ENCODE data around the gene CHRM3.

The CHRM3 gene

GRCh38 chr1:239386453-239387303 lies at the start of gene CHRM3:
CHRM3 (plus strand) TSS chr1:239386568; CDS start chr1:239907452, 520,884 bp downstream.
- DNase-seq (ENCODE audit: low spot score) (no peak), ATAC-seq (ENCODE audit: low read depth) (peak; percentile 78)
- Histone ChIP-seq H3K4me1 (ENCODE audit: insufficient read depth, poor library complexity, severe bottlenecking) (no peaks in the 10 kb centered on the region), H3K27ac (ENCODE audit: poor library complexity, severe bottlenecking) (no peak within 1 kb of the TSS), H3K9me3 (ENCODE audit: severe bottlenecking) (no peaks in the 10 kb centered on the region), H3K36me3 (ENCODE audit: low read depth) (no peaks in the 10 kb centered on the region), H3K27me3 (ENCODE audit: insufficient read depth, poor library complexity, severe bottlenecking) (peaks cover 54% of the 10 kb centered on the region), H3K4me3 (ENCODE audit: severe bottlenecking) (peak within 1 kb of the TSS; percentile 17)
- TF ChIP-seq CTCF (IDR thresholded peaks at IDR 0.05; ENCODE audit: poor library complexity, severe bottlenecking), result no peak

GRCh38 chr1:239337799-239338430 lies 48.5 kb upstream of the CHRM3 start:
- Histone ChIP-seq H3K27me3 (ENCODE audit: insufficient read depth, poor library complexity, severe bottlenecking) (no peaks in the 10 kb centered on the region), H3K27ac (ENCODE audit: poor library complexity, severe bottlenecking) (no peak overlapping the region), H3K4me3 (ENCODE audit: severe bottlenecking) (no peak overlapping the region), H3K4me1 (ENCODE audit: insufficient read depth, poor library complexity, severe bottlenecking) (no peaks in the 10 kb centered on the region), H3K9me3 (ENCODE audit: severe bottlenecking) (no peaks in the 10 kb centered on the region), H3K36me3 (ENCODE audit: low read depth) (no peaks in the 10 kb centered on the region)
- ATAC-seq (ENCODE audit: low read depth), result no peak
- DNase-seq (ENCODE audit: low spot score), result no peak
- no peak for TF ChIP-seq CTCF (IDR thresholded peaks at IDR 0.05; ENCODE audit: poor library complexity, severe bottlenecking)

- DNase-seq (ENCODE audit: low spot score), result no peak
- no peaks in the 10 kb centered on the region for H3K36me3 ChIP-seq (ENCODE audit: low read depth)
Measured at GRCh38 chr1:239347776-239348175, 38.6 kb upstream of the CHRM3 start.

GRCh38 chr1:239348635-239349353 lies 37.6 kb upstream of the CHRM3 start:
- H3K27ac ChIP-seq (ENCODE audit: poor library complexity, severe bottlenecking), result no peak overlapping the region
- no peaks in the 10 kb centered on the region for H3K36me3 ChIP-seq (ENCODE audit: low read depth)
- no peaks in the 10 kb centered on the region for H3K9me3 ChIP-seq (ENCODE audit: severe bottlenecking)
- H3K4me3 ChIP-seq (ENCODE audit: severe bottlenecking), result no peak overlapping the region
- ATAC-seq (ENCODE audit: low read depth) (no peak), DNase-seq (ENCODE audit: low spot score) (no peak)
- H3K4me1 ChIP-seq (ENCODE audit: insufficient read depth, poor library complexity, severe bottlenecking), result no peaks in the 10 kb centered on the region
- no peaks in the 10 kb centered on the region for H3K27me3 ChIP-seq (ENCODE audit: insufficient read depth, poor library complexity, severe bottlenecking)
- TF ChIP-seq CTCF (IDR thresholded peaks at IDR 0.05; ENCODE audit: poor library complexity, severe bottlenecking), result no peak

More at GRCh38 chr1:239347776-239348175, 38.6 kb upstream of the CHRM3 start:
- no peak for ATAC-seq (ENCODE audit: low read depth)
- Histone ChIP-seq H3K9me3 (ENCODE audit: severe bottlenecking) (no peaks in the 10 kb centered on the region), H3K4me1 (ENCODE audit: insufficient read depth, poor library complexity, severe bottlenecking) (no peaks in the 10 kb centered on the region), H3K27me3 (ENCODE audit: insufficient read depth, poor library complexity, severe bottlenecking) (no peaks in the 10 kb centered on the region), H3K4me3 (ENCODE audit: severe bottlenecking) (no peak overlapping the region), H3K27ac (ENCODE audit: poor library complexity, severe bottlenecking) (no peak overlapping the region)
- TF ChIP-seq CTCF (IDR thresholded peaks at IDR 0.05; ENCODE audit: poor library complexity, severe bottlenecking), result no peak
